A549 (cell line): Measurements from ENCODE around the gene C1orf216. TPM values are rescaled to one million over a fixed set of nuclear protein-coding genes. Genes with fewer than 3 reads are reported as not detected.

Source experiments
- ATAC-seq, 2 experiments: fragments of 200-7000 bp in 1 of 2; fragments of >200 bp in 1 of 2; cut with Nextera tagmentation in 1 of 2; cut with Tn5 transposase in 1 of 2; 3 replicates each; pipeline versions ENCODE4 v1.8.0 to v1.9.1; 2018 to 2020; ENCODE audit warnings: mild to moderate bottlenecking in 1 of 2, moderate library complexity in 1 of 2
- CTCF ChIA-PET: fragments of 300-600 bp; sonication (Branson Sonifier 250); formaldehyde crosslinking; extraction: SDS; loops from one replicate; lab custom pipeline; 2021; ENCODE audit warnings: antibody characterized with exemption, inconsistent platforms; lab: Yijun Ruan, JAX
- POLR2A ChIA-PET: fragments of 350-600 bp; formaldehyde crosslinking; extraction: SDS; loops from one replicate; lab custom pipeline; 2021; ENCODE audit warnings: antibody characterized with exemption, inconsistent platforms; lab: Yijun Ruan, JAX
- DNase-seq, 2 experiments: peaks; one replicate each; pipeline versions ENCODE4 v3.0.0 to v3.0.0-alpha.2; 2011 to 2016; ENCODE audit warnings: low read depth in 1 of 2, low spot score in 1 of 2
- FAIRE-seq: peaks from 2 replicates; lab custom pipeline; 2011; peaks lifted over from hg19 to GRCh38; lab: Jason Lieb, UNC
- H3K27ac ChIP-seq, 2 experiments: fragments of >200 bp; sonication (Bioruptor Twin); formaldehyde crosslinking; 3 replicates each; pipeline ENCODE4 v1.5.1; 2016 to 2017
- H3K4me1 ChIP-seq: fragments of >200 bp; sonication (Bioruptor Twin); formaldehyde crosslinking; 3 replicates; pipeline ENCODE4 v1.6.1; 2016
- H3K4me2 ChIP-seq: fragments of >200 bp; sonication (Bioruptor Twin); formaldehyde crosslinking; 3 replicates; pipeline ENCODE4 v1.6.1; 2016
- H3K4me3 ChIP-seq: fragments of >200 bp; sonication (Bioruptor Twin); formaldehyde crosslinking; 3 replicates; pipeline ENCODE4 v1.5.1; 2016
- H3K9me3 ChIP-seq: fragments of >200 bp; sonication (Bioruptor Twin); formaldehyde crosslinking; 3 replicates; pipeline ENCODE4 v1.6.1; 2016
- CBX2 ChIP-seq: fragments of 200-600 bp; sonication (generic); IDR thresholded peaks from 2 replicates; pipeline ENCODE4 v1.6.1; 2016; ENCODE audit warnings: low read depth, mild to moderate bottlenecking, borderline replicate concordance
- E2F6 ChIP-seq: IDR thresholded peaks from 2 replicates; pipeline ENCODE4 v1.6.1; 2012; ENCODE audit warnings: low read depth, borderline replicate concordance
- EP300 ChIP-seq, 2 experiments: fragments of >200 bp; sonication (Bioruptor Twin); formaldehyde crosslinking; IDR thresholded peaks; 2 replicates in 1 of 2; 3 replicates in 1 of 2; pipeline ENCODE4 v1.6.1; 2016 to 2017
- ESRRA ChIP-seq: fragments of 150-350 bp; IDR thresholded peaks from 2 replicates; pipeline ENCODE4 v1.6.1; 2014; ENCODE audit warnings: mild to moderate bottlenecking, low read length, borderline replicate concordance
- GATA3 ChIP-seq: IDR thresholded peaks from 2 replicates; pipeline ENCODE4 v1.6.1; 2012; ENCODE audit warnings: borderline replicate concordance
- JUNB ChIP-seq: fragments of >200 bp; sonication (Bioruptor Twin); formaldehyde crosslinking; IDR thresholded peaks from 2 replicates; pipeline ENCODE4 v1.6.1; 2016
- MAFK ChIP-seq: fragments of 450-650 bp; IDR thresholded peaks from 2 replicates; pipeline ENCODE4 v1.6.1; 2014; ENCODE audit not compliant: partially characterized antibody
- MYC ChIP-seq: IDR thresholded peaks from 2 replicates; pipeline ENCODE4 v1.6.1; 2012; ENCODE audit warnings: mild to moderate bottlenecking, inconsistent platforms, low read length, improper control_type of control experiment, borderline replicate concordance
- NFE2L2 ChIP-seq: fragments of 150-350 bp; conservative IDR thresholded peaks from 2 replicates; pipeline ENCODE4 v1.6.1; 2014; ENCODE audit warnings: low read length
- PHF8 ChIP-seq: fragments of 200-600 bp; sonication (generic); IDR thresholded peaks from 2 replicates; pipeline ENCODE4 v1.6.1; 2016; ENCODE audit warnings: low read depth, mild to moderate bottlenecking, antibody characterized with exemption, moderate library complexity, borderline replicate concordance
- POLR2AphosphoS2 ChIP-seq: conservative IDR thresholded peaks from 2 replicates; pipeline ENCODE4 v1.6.1; 2012; ENCODE audit warnings: low read length, improper control_type of control experiment, inconsistent platforms
- RAD21 ChIP-seq, 2 experiments: fragments of >200 bp in 1 of 2; sonication (Bioruptor Twin) in 1 of 2; formaldehyde crosslinking in 1 of 2; IDR thresholded peaks in 1 of 2; conservative IDR thresholded peaks in 1 of 2; 2 replicates in 1 of 2; 3 replicates in 1 of 2; pipeline ENCODE4 v1.6.1; 2012 to 2018; ENCODE audit warnings: inconsistent platforms in 1 of 2
- RARB ChIP-seq: fragments of 250-450 bp; sonication (Bioruptor Pico); IDR thresholded peaks from 2 replicates; pipeline ENCODE4 v1.8.0; 2021; ENCODE audit warnings: mild to moderate bottlenecking, moderate library complexity
- RCOR1 ChIP-seq: fragments of 150-350 bp; IDR thresholded peaks from 2 replicates; pipeline ENCODE4 v1.6.1; 2014; ENCODE audit warnings: antibody characterized with exemption, low read length, low read depth
- REST ChIP-seq: fragments of 200-600 bp; sonication (generic); IDR thresholded peaks from 2 replicates; pipeline ENCODE4 v1.6.1; 2016; ENCODE audit warnings: antibody characterized with exemption, mild to moderate bottlenecking, moderate library complexity
- RFX5 ChIP-seq: fragments of 450-650 bp; IDR thresholded peaks from 2 replicates; pipeline ENCODE4 v1.7.1; 2014; ENCODE audit warnings: antibody characterized with exemption, mild to moderate bottlenecking, moderate library complexity
- USF2 ChIP-seq: fragments of 450-650 bp; IDR thresholded peaks from 2 replicates; pipeline ENCODE4 v1.6.1; 2014; ENCODE audit warnings: antibody characterized with exemption
- ZC3H11A ChIP-seq: fragments of 450-650 bp; IDR thresholded peaks from 2 replicates; pipeline ENCODE4 v1.6.1; 2014; ENCODE audit warnings: antibody characterized with exemption, mild to moderate bottlenecking
- WGBS: methylation state at CpG from one replicate; pipeline ENCODE4 v1.1.6; 2017; ENCODE audit errors: missing lambda C conversion rate; 5-methylcytosine and 5-hydroxymethylcytosine counted together
- polyA plus RNA-seq, 4 experiments: library from polyadenylated mRNA; depleted of rRNA in 3 of 4; stranded (reverse); fragments of >200 nt; fragmentation: RNase III in 1 of 4; extraction: RNeasy Plus Mini Kit Qiagen cat#74134 plus additional on column Dnase treatment in 1 of 4; gene quantifications; 2 replicates in 3 of 4; 3 replicates in 1 of 4; pipeline ENCODE4 v1.2.3, GENCODE V29; 2011 to 2017

C1orf216 gene
- polyA plus RNA-seq, 2 of the 4 experiments (the other 2 are of a cell fraction) = 12.0 to 17.7 TPM

- TF ChIP-seq ESRRA = no peak
- no peak for TF ChIP-seq POLR2AphosphoS2
These were observed 35.1 kb upstream of the C1orf216 start (continued) for GRCh38 chr1:35753626-35754260.

GRCh38 chr1:35748326-35748725 is 29.6 kb upstream of the C1orf216 start:
- Histone ChIP-seq H3K9me3 (no peaks in the 10 kb centered on the region), H3K4me3 (no peak overlapping the region), H3K4me1 (no peaks in the 10 kb centered on the region), H3K27ac (no peak overlapping the region), H3K4me2 (no peak overlapping the region)
- ChIA-PET POLR2A (interaction anchor here (1.6 kb wide), 1 partner anchor 21 kb away, joined by 6 read pairs; the partner anchor contains the start of gene CLSPN), CTCF (interaction anchor here (1.0 to 6.3 kb wide), 3 partner anchors 21 to 180 kb away, joined by 4 to 53 read pairs (median 6); no protein-coding TSS in a partner anchor)
- TF ChIP-seq PHF8 (no peak), GATA3 (no peak), RAD21 (conservative IDR thresholded peaks at IDR 0.05 in 1 of 2, IDR thresholded peaks at IDR 0.05 in 1 of 2) (no peak), MYC (no peak), CBX2 (no peak), RARB (CRISPR knock-in tag) (no peak)
- no peak for DNase-seq
- WGBS = 68% methylated on average over 3 of the region's 3 CpGs
- no peak for ATAC-seq
- no peak for FAIRE-seq

GRCh38 chr1:35745124-35745730 is 26.5 kb upstream of the C1orf216 start:
- Histone ChIP-seq H3K4me2 (no peak overlapping the region), H3K4me3 (no peak overlapping the region), H3K9me3 (no peaks in the 10 kb centered on the region), H3K4me1 (no peaks in the 10 kb centered on the region)
- FAIRE-seq = no peak
- CTCF ChIA-PET = interaction anchor here (6.3 kb wide), 1 partner anchor 18 kb away, joined by 53 read pairs; no protein-coding TSS in a partner anchor
- POLR2A ChIA-PET = no interaction called here
- TF ChIP-seq ZC3H11A (no peak), USF2 (no peak), MAFK (peak; percentile 71), E2F6 (no peak), RFX5 (no peak), NFE2L2 (no peak), PHF8 (no peak)
- TF ChIP-seq, all 56 proteins: peak for 1
- DNase-seq = no peak
- ATAC-seq = no peak
- 88% methylated on average over 1 of the region's 1 CpG for WGBS
- H3K27ac ChIP-seq = no peak overlapping the region

- TF ChIP-seq JUNB (no peak), RCOR1 (no peak), EP300 (IDR thresholded peaks at IDR 0.05) (no peak), REST (no peak), ZC3H11A (no peak)
- no peaks in the 10 kb centered on the region for H3K4me1 ChIP-seq
- CTCF ChIA-PET = interaction anchor here (0.8 to 5.4 kb wide), 5 partner anchors 11 to 181 kb away, joined by 3 to 54 read pairs (median 5); no protein-coding TSS in a partner anchor
- no peak overlapping the region for H3K4me2 ChIP-seq
- no peak overlapping the region for H3K4me3 ChIP-seq
- H3K27ac ChIP-seq = no peak overlapping the region
- ATAC-seq (no peak), DNase-seq (no peak), FAIRE-seq (no peak)
- H3K9me3 ChIP-seq = no peaks in the 10 kb centered on the region
- 100% methylated on average over 1 of the region's 1 CpG for WGBS
- POLR2A ChIA-PET = interaction anchor here (1.0 kb wide), 1 partner anchor 32 kb away, joined by 3 read pairs; the partner anchor contains the start of gene CLSPN
These were observed 18.4 kb upstream of the C1orf216 start for GRCh38 chr1:35737120-35737519.
